SKM-1 treated with dmso at 0.1 percent for 144 hours (cell line): ENCODE measurements around the gene PLEKHA3.
A peak's percentile ranks its signal among the peaks of the same experiment; 100 is the strongest.
"Not testable (repeated sequence)": the region's sequence is repeated elsewhere in the genome, so short reads cannot be mapped to it uniquely, and the experiment has no call there.

ENCODE experiments used
- DNase-seq: peaks from one replicate; lab custom pipeline; 2025; ENCODE audit not compliant: unreplicated experiment; lab: John Stamatoyannopoulos, UW

Gene PLEKHA3

GRCh38 chr2:178522950-178523595, 42.8 kb downstream of the PLEKHA3 start:
- DNase-seq = peak; percentile 83

GRCh38 chr2:178523596-178524134, 43.4 kb downstream of the PLEKHA3 start:
- DNase-seq = no peak

GRCh38 chr2:178525010-178525409, 44.8 kb downstream of the PLEKHA3 start:
- DNase-seq = not testable (repeated sequence)

- DNase-seq = not testable (repeated sequence)
These were observed 45.2 kb downstream of the PLEKHA3 start for GRCh38 chr2:178525460-178525859.

GRCh38 chr2:178526256-178526655, 46.0 kb downstream of the PLEKHA3 start:
- no peak for DNase-seq

GRCh38 chr2:178527592-178527991, 47.3 kb downstream of the PLEKHA3 start:
- DNase-seq = no peak

GRCh38 chr2:178528647-178529046, 48.4 kb downstream of the PLEKHA3 start:
- no peak for DNase-seq

- DNase-seq = no peak
These were observed 48.9 kb downstream of the PLEKHA3 start for GRCh38 chr2:178529194-178529593.

- peak; percentile 84 for DNase-seq
These were observed 49.9 kb downstream of the PLEKHA3 start for GRCh38 chr2:178530131-178530530.

GRCh38 chr2:178530625-178531142, 50.4 kb downstream of the PLEKHA3 start:
- DNase-seq = peak; percentile 86

GRCh38 chr2:178531168-178531567, 50.9 kb downstream of the PLEKHA3 start:
- DNase-seq = no peak

- DNase-seq = no peak
These were observed 55.8 kb downstream of the PLEKHA3 start for GRCh38 chr2:178536037-178536436.

GRCh38 chr2:178542161-178542560, 61.9 kb downstream of the PLEKHA3 start:
- DNase-seq = no peak

GRCh38 chr2:178542569-178542968, 62.3 kb downstream of the PLEKHA3 start:
- no peak for DNase-seq

- no peak for DNase-seq
These were observed 70.1 kb downstream of the PLEKHA3 start for GRCh38 chr2:178550352-178550751.

GRCh38 chr2:178553047-178553446, 72.8 kb downstream of the PLEKHA3 start:
- no peak for DNase-seq
